ENCODE measurements around the gene PXMP2. TPM values are rescaled to one million over a fixed set of nuclear protein-coding genes. Genes with fewer than 3 reads are reported as not detected.

PXMP2 gene
- total RNA-seq, 1 donor from 2014 or later: 25.6 TPM

DNA sequence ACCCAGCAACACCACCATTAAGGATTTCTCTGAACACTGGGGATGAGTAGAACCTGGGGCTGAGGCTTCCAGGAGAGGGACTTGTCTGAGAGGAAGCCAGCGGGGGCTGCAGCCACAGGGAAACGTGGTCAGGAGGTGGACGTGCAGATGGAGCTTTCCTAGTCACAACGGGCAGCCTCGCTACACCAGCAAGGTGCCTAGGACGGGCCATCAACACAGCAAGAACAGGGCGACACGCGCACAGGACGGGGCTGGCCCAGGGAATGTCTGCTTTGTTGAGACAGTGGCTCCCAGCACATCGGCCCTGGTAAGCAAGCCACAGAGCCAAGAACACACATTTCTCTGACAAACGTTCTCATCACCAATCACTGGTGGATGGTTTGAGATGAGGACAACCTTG, 49.0 kb downstream of the PXMP2 start:
- no peaks in the 10 kb centered on the region for H3K9me3 Mint-ChIP-seq (ENCODE audit: unreplicated experiment)
- peaks cover 12% of the 10 kb centered on the region for H3K4me1 Mint-ChIP-seq (ENCODE audit: unreplicated experiment)
- no peaks in the 10 kb centered on the region for H3K27me3 Mint-ChIP-seq (ENCODE audit: unreplicated experiment)
- H3K27ac Mint-ChIP-seq (ENCODE audit: unreplicated experiment): no peak overlapping the region
- TF ChIP-seq, protein P1, sequence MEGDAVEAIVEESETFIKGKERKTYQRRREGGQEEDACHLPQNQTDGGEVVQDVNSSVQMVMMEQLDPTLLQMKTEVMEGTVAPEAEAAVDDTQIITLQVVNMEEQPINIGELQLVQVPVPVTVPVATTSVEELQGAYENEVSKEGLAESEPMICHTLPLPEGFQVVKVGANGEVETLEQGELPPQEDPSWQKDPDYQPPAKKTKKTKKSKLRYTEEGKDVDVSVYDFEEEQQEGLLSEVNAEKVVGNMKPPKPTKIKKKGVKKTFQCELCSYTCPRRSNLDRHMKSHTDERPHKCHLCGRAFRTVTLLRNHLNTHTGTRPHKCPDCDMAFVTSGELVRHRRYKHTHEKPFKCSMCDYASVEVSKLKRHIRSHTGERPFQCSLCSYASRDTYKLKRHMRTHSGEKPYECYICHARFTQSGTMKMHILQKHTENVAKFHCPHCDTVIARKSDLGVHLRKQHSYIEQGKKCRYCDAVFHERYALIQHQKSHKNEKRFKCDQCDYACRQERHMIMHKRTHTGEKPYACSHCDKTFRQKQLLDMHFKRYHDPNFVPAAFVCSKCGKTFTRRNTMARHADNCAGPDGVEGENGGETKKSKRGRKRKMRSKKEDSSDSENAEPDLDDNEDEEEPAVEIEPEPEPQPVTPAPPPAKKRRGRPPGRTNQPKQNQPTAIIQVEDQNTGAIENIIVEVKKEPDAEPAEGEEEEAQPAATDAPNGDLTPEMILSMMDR (IDR thresholded peaks at IDR 0.05): no peak
- DNase-seq (ENCODE audit: extremely low spot score, unreplicated experiment): no peak
- peaks cover 62% of the 10 kb centered on the region for H3K36me3 Mint-ChIP-seq (ENCODE audit: unreplicated experiment)
- H3K4me3 Mint-ChIP-seq (ENCODE audit: unreplicated experiment): no peak overlapping the region

DNA sequence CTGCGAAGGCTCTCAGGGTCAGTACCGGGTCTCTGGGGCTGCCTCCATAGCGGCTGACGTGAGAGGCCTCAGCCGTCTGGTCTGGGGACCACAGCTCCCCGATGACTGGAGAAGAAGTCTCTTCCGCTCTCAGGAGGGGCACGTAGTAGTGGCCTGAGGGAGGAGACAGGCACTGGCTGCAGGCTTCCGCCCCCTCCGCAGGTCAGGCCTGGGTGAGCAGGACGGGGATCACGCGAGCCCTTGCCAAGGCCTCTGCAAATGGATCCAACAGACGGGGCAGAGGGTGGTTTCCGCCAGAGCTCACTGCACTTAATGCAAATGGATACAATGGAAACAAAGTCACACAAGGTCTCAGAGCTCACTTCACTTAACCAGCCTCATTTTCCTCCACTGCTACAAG, 49.5 kb downstream of the PXMP2 start:
- H3K27ac Mint-ChIP-seq (ENCODE audit: unreplicated experiment): no peak overlapping the region

DNA sequence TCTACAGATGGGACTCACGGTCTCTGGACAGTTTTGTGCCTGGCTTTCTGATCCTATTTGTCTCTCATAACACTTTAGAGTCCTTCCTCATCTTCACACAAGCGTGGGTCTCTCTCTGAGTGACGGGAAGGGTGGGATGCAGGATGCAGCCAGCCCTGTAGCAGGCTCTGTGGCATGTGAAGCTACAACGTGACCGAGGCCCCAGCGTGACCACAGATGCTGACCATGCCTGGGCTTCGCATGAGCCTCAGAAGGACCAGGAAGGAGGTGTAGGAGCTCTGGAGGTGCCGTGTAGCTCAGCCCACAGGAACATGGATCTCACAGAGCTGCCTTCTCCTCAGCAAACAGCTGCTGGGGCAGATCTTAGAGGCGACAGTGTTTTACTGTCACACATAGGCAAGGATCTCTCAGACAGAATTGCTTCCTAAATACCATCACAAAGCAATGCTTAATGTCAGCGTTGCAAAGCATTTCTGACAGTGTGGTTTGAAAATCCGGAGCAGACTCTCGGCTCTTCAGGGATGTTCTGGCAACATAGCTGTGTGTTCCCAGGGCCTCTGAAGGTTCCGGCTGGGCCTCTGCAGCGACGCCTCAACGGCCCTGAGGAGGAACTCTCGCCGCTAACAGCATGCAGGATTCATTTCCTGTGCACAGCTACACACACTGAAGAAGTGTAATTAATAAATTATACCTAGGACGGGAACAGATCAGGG, 52.4 kb downstream of the PXMP2 start:
- Mint-ChIP-seq H3K36me3 (ENCODE audit: unreplicated experiment) (peaks cover 58% of the 10 kb centered on the region), H3K4me1 (ENCODE audit: unreplicated experiment) (peaks cover 2% of the 10 kb centered on the region), H3K27me3 (ENCODE audit: unreplicated experiment) (no peaks in the 10 kb centered on the region), H3K4me3 (ENCODE audit: unreplicated experiment) (no peak overlapping the region), H3K9me3 (ENCODE audit: unreplicated experiment) (no peaks in the 10 kb centered on the region), H3K27ac (ENCODE audit: unreplicated experiment) (no peak overlapping the region)
- TF ChIP-seq, protein P1 (IDR thresholded peaks at IDR 0.05): no peak
- DNase-seq (ENCODE audit: extremely low spot score, unreplicated experiment): no peak

More for the DNA sequence above, 49.5 kb downstream of the PXMP2 start:
- H3K9me3 Mint-ChIP-seq (ENCODE audit: unreplicated experiment): no peaks in the 10 kb centered on the region
- peaks cover 12% of the 10 kb centered on the region for H3K4me1 Mint-ChIP-seq (ENCODE audit: unreplicated experiment)
- no peak for DNase-seq (ENCODE audit: extremely low spot score, unreplicated experiment)
- no peak overlapping the region for H3K4me3 Mint-ChIP-seq (ENCODE audit: unreplicated experiment)
- H3K27me3 Mint-ChIP-seq (ENCODE audit: unreplicated experiment): no peaks in the 10 kb centered on the region
- peaks cover 58% of the 10 kb centered on the region for H3K36me3 Mint-ChIP-seq (ENCODE audit: unreplicated experiment)
- TF ChIP-seq, protein P1 (IDR thresholded peaks at IDR 0.05): no peak

DNA sequence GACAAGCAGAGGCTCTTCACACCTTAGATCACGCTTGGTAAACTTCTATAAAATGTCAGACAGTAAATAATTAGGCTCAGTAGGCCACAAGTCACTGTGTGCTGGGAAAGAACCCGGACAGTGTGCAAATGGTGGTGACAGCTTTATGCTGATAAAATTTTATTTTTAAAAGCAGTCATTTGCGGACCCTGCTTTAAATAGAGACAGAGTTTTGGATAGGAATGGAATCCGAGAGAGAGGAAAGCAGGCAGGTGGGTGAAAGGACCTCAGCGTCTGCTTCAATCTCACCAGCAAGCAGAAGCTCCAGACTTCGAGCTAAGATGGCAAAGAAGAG, 52.9 kb downstream of the PXMP2 start:
- TF ChIP-seq, protein P1 (IDR thresholded peaks at IDR 0.05): no peak
- no peak overlapping the region for H3K27ac Mint-ChIP-seq (ENCODE audit: unreplicated experiment)
- no peaks in the 10 kb centered on the region for H3K27me3 Mint-ChIP-seq (ENCODE audit: unreplicated experiment)
- H3K36me3 Mint-ChIP-seq (ENCODE audit: unreplicated experiment): peaks cover 61% of the 10 kb centered on the region
- H3K9me3 Mint-ChIP-seq (ENCODE audit: unreplicated experiment): no peaks in the 10 kb centered on the region
- H3K4me1 Mint-ChIP-seq (ENCODE audit: unreplicated experiment): no peaks in the 10 kb centered on the region
- no peak for DNase-seq (ENCODE audit: extremely low spot score, unreplicated experiment)
- H3K4me3 Mint-ChIP-seq (ENCODE audit: unreplicated experiment): no peak overlapping the region

DNA sequence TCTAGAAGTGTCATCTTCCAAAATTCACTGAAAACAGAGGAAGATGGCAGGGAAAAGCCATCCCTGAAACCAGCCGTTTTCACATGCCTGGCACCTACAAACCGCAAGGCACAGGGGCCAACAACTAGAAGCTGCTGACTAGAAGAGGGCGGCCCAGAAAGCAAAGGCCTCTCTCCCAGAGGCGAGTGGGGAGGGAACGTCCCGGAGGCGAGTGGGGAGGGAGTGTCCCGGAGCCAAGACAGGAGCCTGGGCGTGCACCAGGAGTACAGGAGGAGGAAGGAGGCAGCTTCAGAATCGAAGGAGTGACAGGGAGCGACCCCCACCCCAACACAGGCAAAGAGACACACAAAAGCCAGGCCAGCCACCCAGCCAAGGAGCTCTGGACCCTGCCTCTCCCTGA, 53.3 kb downstream of the PXMP2 start:
- Mint-ChIP-seq H3K9me3 (ENCODE audit: unreplicated experiment) (no peaks in the 10 kb centered on the region), H3K4me1 (ENCODE audit: unreplicated experiment) (no peaks in the 10 kb centered on the region), H3K36me3 (ENCODE audit: unreplicated experiment) (peaks cover 59% of the 10 kb centered on the region), H3K4me3 (ENCODE audit: unreplicated experiment) (no peak overlapping the region), H3K27me3 (ENCODE audit: unreplicated experiment) (no peaks in the 10 kb centered on the region), H3K27ac (ENCODE audit: unreplicated experiment) (no peak overlapping the region)
- no peak for DNase-seq (ENCODE audit: extremely low spot score, unreplicated experiment)
- TF ChIP-seq, protein P1 (IDR thresholded peaks at IDR 0.05): no peak
